Panc1 (cell line): Measurements from ENCODE around the gene BTBD1. TPM values are rescaled to one million over a fixed set of nuclear protein-coding genes. Genes with fewer than 3 reads are reported as not detected.

ENCODE experiments used
- ATAC-seq: fragments of 200-7000 bp; cut with Tn5 transposase; 2 replicates; pipeline ENCODE4 v1.9.1; 2020; ENCODE audit warnings: mild to moderate bottlenecking, moderate library complexity
- BruUV-seq: library from RNA; stranded (reverse); fragments of 400-500 nt; replicated peaks from 2 replicates; lab custom pipeline; 2021; lab: Mats Ljungman, UMichigan
- CTCF ChIA-PET: fragments of 300-600 bp; sonication (Branson Sonifier 250); formaldehyde crosslinking; loops from one replicate; lab custom pipeline; 2022; ENCODE audit warnings: antibody characterized with exemption; lab: Charles Lee
- POLR2A ChIA-PET: fragments of 300-600 bp; sonication (Branson Sonifier 250); formaldehyde crosslinking; loops from one replicate; lab custom pipeline; 2022; ENCODE audit warnings: antibody characterized with exemption; lab: Charles Lee
- DNase-seq: peaks from one replicate; pipeline ENCODE4 v3.0.0-alpha.2; 2010; ENCODE audit warnings: low read depth, low spot score
- H3K27ac ChIP-seq: 2 replicates; pipeline ENCODE4 v1.5.1; 2011; ENCODE audit warnings: mild to moderate bottlenecking, low read length, inconsistent platforms
- H3K27me3 ChIP-seq: fragments of 200-500 bp; sonication (Bioruptor generic); 2 replicates; pipeline ENCODE4 v1.6.0; 2014; ENCODE audit warnings: low read length, inconsistent platforms; ENCODE audit not compliant: control insufficient read depth, insufficient read depth
- H3K36me3 ChIP-seq: fragments of 200-500 bp; sonication (Bioruptor generic); 2 replicates; pipeline ENCODE4 v1.5.1; 2014; ENCODE audit warnings: inconsistent platforms, mild to moderate bottlenecking, low read length, moderate library complexity; ENCODE audit not compliant: control insufficient read depth, insufficient read depth
- H3K4me1 ChIP-seq: 2 replicates; pipeline ENCODE4 v1.5.1; 2011; ENCODE audit warnings: inconsistent platforms, mild to moderate bottlenecking, low read length, moderate library complexity; ENCODE audit not compliant: control insufficient read depth, insufficient read depth
- H3K4me3 ChIP-seq, 2 experiments: 2 replicates each; pipeline ENCODE4 v1.5.1; 2011 to 2012; ENCODE audit warnings: low read depth in 2 of 2, low read length in 2 of 2, mild to moderate bottlenecking in 2 of 2, inconsistent platforms in 1 of 2, moderate library complexity in 1 of 2
- H3K9me3 ChIP-seq: fragments of 200-500 bp; sonication (Bioruptor generic); 2 replicates; pipeline ENCODE4 v1.5.1; 2014; ENCODE audit warnings: low read depth, mild to moderate bottlenecking, inconsistent platforms, low read length, moderate library complexity; ENCODE audit not compliant: control insufficient read depth, insufficient read depth
- CTCF ChIP-seq: fragments of 450-650 bp; IDR thresholded peaks from 2 replicates; pipeline ENCODE4 v1.5.1; 2017; ENCODE audit warnings: mild to moderate bottlenecking
- POLR2AphosphoS5 ChIP-seq: IDR thresholded peaks from 2 replicates; pipeline ENCODE4 v1.6.1; 2012; ENCODE audit warnings: mild to moderate bottlenecking, low read depth, low read length, moderate library complexity
- SIN3A ChIP-seq: IDR thresholded peaks from 2 replicates; pipeline ENCODE4 v1.6.1; 2012; ENCODE audit warnings: low read depth, mild to moderate bottlenecking, low read length, moderate library complexity, borderline replicate concordance; ENCODE audit not compliant: insufficient read depth
- TCF7L2 ChIP-seq: IDR thresholded peaks from 2 replicates; pipeline ENCODE4 v1.6.1; 2011; ENCODE audit warnings: mild to moderate bottlenecking, low read depth, low read length, inconsistent platforms
- in situ Hi-C: cut with HindIII; loops from 2 replicates; pipeline ENCODE4 v1.10.0; 2016; ENCODE audit warnings: low sequenced_read_pairs, low pct_unique_long_range_greater_than_20kb
- intact Hi-C: fragments of 100-400 bp; cut with micrococcal nuclease; formaldehyde crosslinking; loops from one replicate; pipeline ENCODE4 v1.10.0; 2022; ENCODE audit not compliant: unreplicated experiment
- total RNA-seq: library from RNA; stranded (reverse); gene quantifications from one replicate; pipeline ENCODE4 v1.2.1, GENCODE V29; 2021; ENCODE audit not compliant: unreplicated experiment
- TF ChIP-seq, protein P1 (sequence below), 2 experiments: IDR thresholded peaks; 2 replicates each; pipeline ENCODE4 v1.6.1; 2011 to 2012; ENCODE audit warnings: low read depth in 2 of 2, control low read depth in 1 of 2, low read length in 1 of 2, mild to moderate bottlenecking in 1 of 2, moderate library complexity in 1 of 2; ENCODE audit not compliant: insufficient read depth in 1 of 2

Gene BTBD1
- total RNA-seq, 1 experiment from 2014 or later, result 88.4 TPM

GRCh38 chr15:82977076-82977475 lies 90.0 kb downstream of the BTBD1 start:
- TF ChIP-seq CTCF, result no peak
- TF ChIP-seq, protein P1, sequence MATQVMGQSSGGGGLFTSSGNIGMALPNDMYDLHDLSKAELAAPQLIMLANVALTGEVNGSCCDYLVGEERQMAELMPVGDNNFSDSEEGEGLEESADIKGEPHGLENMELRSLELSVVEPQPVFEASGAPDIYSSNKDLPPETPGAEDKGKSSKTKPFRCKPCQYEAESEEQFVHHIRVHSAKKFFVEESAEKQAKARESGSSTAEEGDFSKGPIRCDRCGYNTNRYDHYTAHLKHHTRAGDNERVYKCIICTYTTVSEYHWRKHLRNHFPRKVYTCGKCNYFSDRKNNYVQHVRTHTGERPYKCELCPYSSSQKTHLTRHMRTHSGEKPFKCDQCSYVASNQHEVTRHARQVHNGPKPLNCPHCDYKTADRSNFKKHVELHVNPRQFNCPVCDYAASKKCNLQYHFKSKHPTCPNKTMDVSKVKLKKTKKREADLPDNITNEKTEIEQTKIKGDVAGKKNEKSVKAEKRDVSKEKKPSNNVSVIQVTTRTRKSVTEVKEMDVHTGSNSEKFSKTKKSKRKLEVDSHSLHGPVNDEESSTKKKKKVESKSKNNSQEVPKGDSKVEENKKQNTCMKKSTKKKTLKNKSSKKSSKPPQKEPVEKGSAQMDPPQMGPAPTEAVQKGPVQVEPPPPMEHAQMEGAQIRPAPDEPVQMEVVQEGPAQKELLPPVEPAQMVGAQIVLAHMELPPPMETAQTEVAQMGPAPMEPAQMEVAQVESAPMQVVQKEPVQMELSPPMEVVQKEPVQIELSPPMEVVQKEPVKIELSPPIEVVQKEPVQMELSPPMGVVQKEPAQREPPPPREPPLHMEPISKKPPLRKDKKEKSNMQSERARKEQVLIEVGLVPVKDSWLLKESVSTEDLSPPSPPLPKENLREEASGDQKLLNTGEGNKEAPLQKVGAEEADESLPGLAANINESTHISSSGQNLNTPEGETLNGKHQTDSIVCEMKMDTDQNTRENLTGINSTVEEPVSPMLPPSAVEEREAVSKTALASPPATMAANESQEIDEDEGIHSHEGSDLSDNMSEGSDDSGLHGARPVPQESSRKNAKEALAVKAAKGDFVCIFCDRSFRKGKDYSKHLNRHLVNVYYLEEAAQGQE (IDR thresholded peaks at IDR 0.05; ENCODE audit: insufficient read depth in 1 of 2, low read depth in 2 of 2, low read length in 1 of 2), result no peak
- TF ChIP-seq POLR2AphosphoS5, result no peak
- TF ChIP-seq TCF7L2, result no peak
- Histone ChIP-seq H3K27ac (no peak overlapping the region), H3K4me3 (no peak overlapping the region), H3K4me1 (no peaks in the 10 kb centered on the region), H3K9me3 (no peaks in the 10 kb centered on the region), H3K27me3 (no peaks in the 10 kb centered on the region), H3K36me3 (no peaks in the 10 kb centered on the region)
- DNase-seq (no peak), ATAC-seq (no peak)
- in situ Hi-C loops, result no loop called here
- ChIA-PET CTCF (no interaction called here), POLR2A (interaction anchor here (0.6 kb wide), 1 partner anchor 134 kb away, joined by 5 read pairs; no protein-coding TSS in a partner anchor)
- no TSS peak for BruUV-seq
- intact Hi-C loops, result no loop called here

- POLR2A ChIA-PET, result no interaction called here
- no peaks in the 10 kb centered on the region for H3K9me3 ChIP-seq
- no peak for TF ChIP-seq TCF7L2
- intact Hi-C loops, result no loop called here
- no peaks in the 10 kb centered on the region for H3K27me3 ChIP-seq
- CTCF ChIA-PET, result no interaction called here
- H3K4me1 ChIP-seq, result no peaks in the 10 kb centered on the region
- ATAC-seq (no peak), DNase-seq (no peak)
- no peaks in the 10 kb centered on the region for H3K36me3 ChIP-seq
- no peak overlapping the region for H3K4me3 ChIP-seq
- no TSS peak for BruUV-seq
- H3K27ac ChIP-seq, result no peak overlapping the region
- in situ Hi-C loops, result no loop called here
Observed at GRCh38 chr15:82972990-82973389, 94.1 kb downstream of the BTBD1 start.

- in situ Hi-C loops, result no loop called here
Observed at GRCh38 chr15:82971218-82971984, 95.7 kb downstream of the BTBD1 start.

More at GRCh38 chr15:82971218-82971984, 95.7 kb downstream of the BTBD1 start:
- Histone ChIP-seq H3K4me1 (no peaks in the 10 kb centered on the region), H3K36me3 (no peaks in the 10 kb centered on the region), H3K4me3 (no peak overlapping the region), H3K27ac (no peak overlapping the region), H3K9me3 (no peaks in the 10 kb centered on the region), H3K27me3 (no peaks in the 10 kb centered on the region)
- POLR2A ChIA-PET, result no interaction called here
- intact Hi-C loops, result no loop called here
- ATAC-seq (no peak), DNase-seq (no peak)
- BruUV-seq, result no TSS peak
- CTCF ChIA-PET, result no interaction called here
- TF ChIP-seq CTCF (no peak), SIN3A (no peak), TCF7L2 (no peak)
